Fibroblast of mammary gland (primary cell): Measurements from ENCODE around the gene ADA.

Experiments used
- DNase-seq: peaks from one replicate; pipeline ENCODE4 v3.0.0-alpha.2; 2010; ENCODE audit warnings: low read depth
- H3K4me3 ChIP-seq: 2 replicates; pipeline ENCODE4 v1.5.1; 2011; ENCODE audit warnings: low read depth, mild to moderate bottlenecking, low read length, moderate library complexity; ENCODE audit not compliant: control insufficient read depth
- CTCF ChIP-seq: conservative IDR thresholded peaks from 2 replicates; pipeline ENCODE4 v1.5.1; 2011; ENCODE audit warnings: low read depth, low read length, inconsistent platforms; ENCODE audit not compliant: control insufficient read depth, insufficient read depth

ADA gene

DNA sequence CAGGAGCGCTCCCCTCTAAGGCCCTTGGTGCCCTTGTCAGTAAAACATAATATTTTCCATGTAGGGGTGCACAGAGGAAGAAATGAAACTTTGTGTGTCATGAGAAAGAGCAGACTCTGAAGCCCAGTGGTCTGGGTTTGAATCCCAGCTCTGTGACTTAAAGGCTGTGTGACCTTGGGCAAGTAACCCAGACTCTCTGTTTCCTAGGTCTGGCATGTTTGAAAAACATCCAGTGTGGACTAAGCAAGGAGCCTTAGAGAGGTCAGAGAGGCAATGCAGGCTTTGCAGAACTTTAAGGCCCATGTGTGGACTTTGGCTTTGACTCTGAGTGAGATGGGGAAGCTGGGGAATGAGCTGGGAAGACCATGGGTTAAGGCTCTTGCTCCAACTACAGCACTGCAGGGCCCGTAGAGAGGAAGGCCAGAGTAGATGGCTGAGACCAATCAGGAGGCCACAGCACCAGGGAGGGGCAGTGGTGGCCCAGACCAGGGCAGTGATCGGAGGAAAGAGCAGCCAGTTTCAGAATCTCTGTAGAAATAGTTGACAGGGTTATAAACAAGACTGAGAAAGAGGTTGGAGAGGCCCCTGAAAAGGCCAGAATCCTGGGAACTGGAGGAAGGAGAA, 18.2 kb downstream of the ADA start:
- no peak for TF ChIP-seq CTCF
- DNase-seq: no peak

GRCh38 chr20:44632103-44632752, 19.3 kb downstream of the ADA start:
- DNase-seq: no peak
- TF ChIP-seq CTCF: no peak
- H3K4me3 ChIP-seq: no peak overlapping the region

More for the DNA sequence above, 18.2 kb downstream of the ADA start:
- H3K4me3 ChIP-seq: no peak overlapping the region

DNA sequence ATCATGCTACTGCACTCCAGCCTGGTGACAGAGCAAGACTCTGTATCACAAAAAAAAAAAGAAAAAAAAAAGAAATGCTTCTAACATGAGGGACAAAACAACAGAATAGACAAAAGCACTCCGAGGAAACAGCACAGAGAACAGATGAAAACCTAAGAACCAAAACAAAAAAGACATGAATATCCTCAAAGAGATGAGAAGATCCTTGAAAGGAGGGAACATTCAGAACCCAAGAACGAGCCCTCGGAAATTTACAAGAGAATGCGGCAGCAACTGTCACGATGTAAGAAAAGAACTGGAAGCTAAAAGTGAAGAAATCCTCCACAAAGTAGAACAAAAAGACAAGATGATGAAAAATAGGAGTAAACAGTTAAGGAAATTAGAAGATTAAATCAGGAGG, 21.2 kb downstream of the ADA start:
- no peak for DNase-seq
- no peak overlapping the region for H3K4me3 ChIP-seq

DNA sequence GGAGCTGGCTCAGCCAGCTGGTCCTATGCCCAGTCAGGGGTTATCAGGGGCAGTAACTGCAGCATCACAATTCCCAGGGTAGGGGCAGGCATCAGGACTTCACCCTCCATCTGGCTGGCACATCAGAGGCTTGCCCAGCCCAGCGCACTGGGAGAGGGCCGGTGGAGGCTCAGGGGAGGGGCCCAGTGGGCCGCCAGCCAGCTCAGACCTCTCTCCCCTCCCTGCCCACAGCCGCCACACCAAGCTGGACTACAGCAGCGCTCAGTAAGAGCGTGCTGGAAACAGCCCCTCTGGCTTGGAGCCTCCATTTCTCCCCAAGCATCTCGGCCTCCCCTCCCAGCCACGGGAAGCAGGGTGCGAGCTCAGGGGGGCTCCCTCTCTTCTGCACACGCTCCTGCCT, 22.0 kb downstream of the ADA start:
- TF ChIP-seq CTCF: no peak
- H3K4me3 ChIP-seq: no peak overlapping the region
- no peak for DNase-seq

More for the DNA sequence above, 21.2 kb downstream of the ADA start:
- no peak for TF ChIP-seq CTCF

DNA sequence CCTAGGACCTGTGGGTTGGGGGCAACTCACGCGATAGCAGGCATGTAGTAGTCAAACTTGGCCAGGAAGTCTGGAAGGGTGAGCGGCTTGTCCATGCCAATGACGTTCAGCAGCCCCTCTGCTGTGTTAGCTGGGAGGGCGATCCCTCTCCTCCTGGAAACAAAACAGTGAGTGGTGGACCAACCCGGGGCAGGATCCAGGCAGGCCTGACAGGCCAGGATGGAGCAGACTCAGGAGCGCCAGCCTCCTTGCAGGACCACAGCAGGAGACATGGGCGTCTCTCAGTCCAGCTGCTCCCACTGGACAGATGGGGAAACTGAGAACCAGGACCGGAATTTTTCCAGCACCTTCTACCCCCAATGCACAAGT, 22.5 kb downstream of the ADA start:
- TF ChIP-seq CTCF: no peak
- DNase-seq: no peak

DNA sequence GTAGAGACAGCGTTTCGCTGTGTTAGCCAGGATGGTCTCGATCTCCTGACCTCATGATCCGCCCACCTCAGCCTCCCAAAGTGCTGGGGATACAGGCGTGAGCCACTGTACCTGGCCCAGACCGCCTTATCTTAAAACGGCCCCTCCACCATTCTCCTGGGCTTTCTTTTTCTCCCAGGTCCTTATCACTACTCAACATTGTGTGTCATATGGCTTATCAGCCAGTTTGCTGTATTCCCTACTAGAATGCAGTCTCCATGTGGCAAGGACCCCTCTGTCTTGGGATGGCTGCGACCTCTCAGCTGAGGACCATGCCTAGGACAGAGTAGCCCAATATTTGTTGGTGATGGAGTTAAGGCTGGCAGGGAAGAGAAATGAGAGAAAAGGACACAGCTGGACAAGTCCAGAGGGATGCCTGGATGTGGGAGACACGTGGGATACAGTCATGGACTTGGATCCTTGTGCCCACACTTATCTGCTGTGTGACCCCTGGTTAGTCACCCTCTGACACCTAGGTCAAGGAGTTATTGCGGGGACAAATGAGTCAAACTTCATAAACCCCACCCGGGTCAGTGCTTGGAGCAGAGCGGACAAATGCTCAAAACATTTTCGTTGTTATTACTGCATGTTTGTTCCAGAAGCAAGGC, 24.0 kb downstream of the ADA start:
- peak; percentile 59 for DNase-seq
- TF ChIP-seq CTCF: no peak
- no peak overlapping the region for H3K4me3 ChIP-seq

More for the DNA sequence above, 22.5 kb downstream of the ADA start:
- no peak overlapping the region for H3K4me3 ChIP-seq

GRCh38 chr20:44626278-44626677, 25.2 kb downstream of the ADA start:
- TF ChIP-seq CTCF: no peak
- no peak overlapping the region for H3K4me3 ChIP-seq
- DNase-seq: no peak
